Muscle of arm (tissue), 12 donors: ENCODE data around the gene HIPK2. TPM values are rescaled to one million over a fixed set of nuclear protein-coding genes. Genes with fewer than 3 reads are reported as not detected.
"Not testable (repeated sequence)": the region's sequence is repeated elsewhere in the genome, so short reads cannot be mapped to it uniquely, and the experiment has no call there.

Source experiments
- DNase-seq: peaks from one replicate; pipeline ENCODE4 v3.0.0-alpha.2; 2013
- polyA plus RNA-seq, 12 donors: library from polyadenylated mRNA; unstranded; fragments of 120-200 nt; gene quantifications; one replicate each; pipeline ENCODE4 v1.2.1, GENCODE V29; 2013; ENCODE audit not compliant: insufficient read length in 12 of 12

HIPK2 gene
- polyA plus RNA-seq, 12 donors: 9.7 to 65.7 (median 12.3) TPM

GRCh38 chr7:139568346-139568675, 209.5 kb downstream of the HIPK2 start:
- no peak for DNase-seq

GRCh38 chr7:139567647-139568345, 210.0 kb downstream of the HIPK2 start:
- DNase-seq: no peak

GRCh38 chr7:139566736-139567646, 210.8 kb downstream of the HIPK2 start:
- DNase-seq: no peak

GRCh38 chr7:139566075-139566474, 211.7 kb downstream of the HIPK2 start:
- no peak for DNase-seq

GRCh38 chr7:139563856-139564255, 213.9 kb downstream of the HIPK2 start:
- DNase-seq: no peak

GRCh38 chr7:139562961-139563565, 214.7 kb downstream of the HIPK2 start:
- no peak for DNase-seq

GRCh38 chr7:139562491-139562890, 215.3 kb downstream of the HIPK2 start:
- DNase-seq: no peak

- DNase-seq: no peak
These were observed 217.1 kb downstream of the HIPK2 start for GRCh38 chr7:139560678-139561077.

GRCh38 chr7:139560199-139560598, 217.6 kb downstream of the HIPK2 start:
- no peak for DNase-seq

GRCh38 chr7:139559364-139560105, 218.3 kb downstream of the HIPK2 start:
- DNase-seq: no peak

GRCh38 chr7:139557857-139558581, 219.8 kb downstream of the HIPK2 start:
- DNase-seq: no peak

GRCh38 chr7:139553991-139554700, 223.7 kb downstream of the HIPK2 start:
- not testable (repeated sequence) for DNase-seq

- no peak for DNase-seq
These were observed 229.3 kb downstream of the HIPK2 start for GRCh38 chr7:139548302-139549028.

GRCh38 chr7:139544645-139545044, 233.2 kb downstream of the HIPK2 start:
- no peak for DNase-seq

- DNase-seq: no peak
These were observed 233.8 kb downstream of the HIPK2 start for GRCh38 chr7:139543801-139544603.

GRCh38 chr7:139542308-139543151, 235.3 kb downstream of the HIPK2 start:
- no peak for DNase-seq

- peak; percentile 30 for DNase-seq
These were observed 236.0 kb downstream of the HIPK2 start for GRCh38 chr7:139541600-139542307.
